ENCODE results near the gene EOLA1. TPM values are rescaled to one million over a fixed set of nuclear protein-coding genes. Genes with fewer than 3 reads are reported as not detected.
"Not testable (repeated sequence)": the region's sequence is repeated elsewhere in the genome, so short reads cannot be mapped to it uniquely, and the experiment has no call there.

Gene EOLA1
- total RNA-seq, 6 donors from 2014 or later: 12.2 to 30.5 (median 17.2) TPM

- H3K4me1 ChIP-seq: no peaks in the 10 kb centered on the region
- ATAC-seq (ENCODE audit: low FRiP score in 2 of 2) (no peak), DNase-seq (no peak)
- 57 to 68% methylated on average over 3 to 4 of the region's 4 CpGs for WGBS, 2 donors
- no peaks in the 10 kb centered on the region for H3K36me3 ChIP-seq
- H3K4me3 ChIP-seq: no peak overlapping the region
- H3K27ac ChIP-seq: no peak overlapping the region
- H3K27me3 ChIP-seq: no peaks in the 10 kb centered on the region
- no peaks in the 10 kb centered on the region for H3K9me3 ChIP-seq
- no peak for TF ChIP-seq POLR2A (IDR thresholded peaks at IDR 0.05)
- TF ChIP-seq, protein P1, sequence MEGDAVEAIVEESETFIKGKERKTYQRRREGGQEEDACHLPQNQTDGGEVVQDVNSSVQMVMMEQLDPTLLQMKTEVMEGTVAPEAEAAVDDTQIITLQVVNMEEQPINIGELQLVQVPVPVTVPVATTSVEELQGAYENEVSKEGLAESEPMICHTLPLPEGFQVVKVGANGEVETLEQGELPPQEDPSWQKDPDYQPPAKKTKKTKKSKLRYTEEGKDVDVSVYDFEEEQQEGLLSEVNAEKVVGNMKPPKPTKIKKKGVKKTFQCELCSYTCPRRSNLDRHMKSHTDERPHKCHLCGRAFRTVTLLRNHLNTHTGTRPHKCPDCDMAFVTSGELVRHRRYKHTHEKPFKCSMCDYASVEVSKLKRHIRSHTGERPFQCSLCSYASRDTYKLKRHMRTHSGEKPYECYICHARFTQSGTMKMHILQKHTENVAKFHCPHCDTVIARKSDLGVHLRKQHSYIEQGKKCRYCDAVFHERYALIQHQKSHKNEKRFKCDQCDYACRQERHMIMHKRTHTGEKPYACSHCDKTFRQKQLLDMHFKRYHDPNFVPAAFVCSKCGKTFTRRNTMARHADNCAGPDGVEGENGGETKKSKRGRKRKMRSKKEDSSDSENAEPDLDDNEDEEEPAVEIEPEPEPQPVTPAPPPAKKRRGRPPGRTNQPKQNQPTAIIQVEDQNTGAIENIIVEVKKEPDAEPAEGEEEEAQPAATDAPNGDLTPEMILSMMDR (IDR thresholded peaks at IDR 0.05): no peak
- no peak for TF ChIP-seq EP300 (IDR thresholded peaks at IDR 0.05)
- TF ChIP-seq POLR2AphosphoS5 (IDR thresholded peaks at IDR 0.05): no peak
Observed at GRCh38 chrX:149515954-149516602, 24.7 kb upstream of the EOLA1 start.

GRCh38 chrX:149516604-149517003, 24.2 kb upstream of the EOLA1 start:
- Histone ChIP-seq H3K27ac (no peak overlapping the region), H3K36me3 (no peaks in the 10 kb centered on the region), H3K4me1 (no peaks in the 10 kb centered on the region), H3K9me3 (no peaks in the 10 kb centered on the region), H3K4me3 (no peak overlapping the region), H3K27me3 (no peaks in the 10 kb centered on the region)
- ATAC-seq (ENCODE audit: low FRiP score in 2 of 2) (no peak), DNase-seq (no peak)
- TF ChIP-seq POLR2A (IDR thresholded peaks at IDR 0.05) (no peak), POLR2AphosphoS5 (IDR thresholded peaks at IDR 0.05) (no peak), EP300 (IDR thresholded peaks at IDR 0.05) (no peak)
- TF ChIP-seq, protein P1 (IDR thresholded peaks at IDR 0.05): no peak
- 73 to 100% methylated on average over 2 of the region's 2 CpGs for WGBS, 2 donors

DNA sequence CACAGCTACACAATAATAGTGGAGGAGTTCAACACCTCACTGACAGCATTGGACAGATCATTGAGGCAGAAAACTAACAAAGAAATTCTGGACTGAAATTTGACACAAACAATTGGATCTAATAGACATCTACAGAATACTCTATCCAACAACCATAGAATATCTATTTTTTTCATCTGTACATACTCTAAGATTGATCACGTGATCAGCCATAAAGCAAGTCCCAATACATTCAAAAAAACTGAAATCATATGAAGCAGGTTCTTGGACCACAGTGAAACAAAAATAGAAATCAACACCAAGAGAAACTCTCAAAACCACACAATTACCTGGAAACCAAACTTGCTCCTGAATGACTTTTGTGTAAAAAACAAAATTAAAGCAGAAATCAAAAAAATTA, 23.5 kb upstream of the EOLA1 start:
- Histone ChIP-seq H3K9me3 (no peaks in the 10 kb centered on the region), H3K27ac (no peak overlapping the region), H3K27me3 (no peaks in the 10 kb centered on the region), H3K4me1 (no peaks in the 10 kb centered on the region), H3K36me3 (no peaks in the 10 kb centered on the region), H3K4me3 (no peak overlapping the region)
- TF ChIP-seq POLR2AphosphoS5 (IDR thresholded peaks at IDR 0.05) (no peak), POLR2A (IDR thresholded peaks at IDR 0.05) (no peak), EP300 (IDR thresholded peaks at IDR 0.05) (no peak)
- TF ChIP-seq, protein P1 (IDR thresholded peaks at IDR 0.05): no peak
- DNase-seq (no peak), ATAC-seq (ENCODE audit: low FRiP score in 2 of 2) (no peak)
- 74 to 100% methylated on average over 1 of the region's 1 CpG for WGBS, 2 donors

GRCh38 chrX:149518236-149518635, 22.6 kb upstream of the EOLA1 start:
- ATAC-seq (ENCODE audit: low FRiP score in 2 of 2): no peak
- 70 to 78% methylated on average over 7 of the region's 7 CpGs for WGBS, 2 donors
- H3K27ac ChIP-seq: no peak overlapping the region
- no peaks in the 10 kb centered on the region for H3K4me1 ChIP-seq
- DNase-seq: no peak
- TF ChIP-seq EP300 (IDR thresholded peaks at IDR 0.05) (no peak), POLR2A (IDR thresholded peaks at IDR 0.05) (no peak), POLR2AphosphoS5 (IDR thresholded peaks at IDR 0.05) (no peak)
- TF ChIP-seq, protein P1 (IDR thresholded peaks at IDR 0.05): no peak
- no peaks in the 10 kb centered on the region for H3K9me3 ChIP-seq
- no peak overlapping the region for H3K4me3 ChIP-seq
- no peaks in the 10 kb centered on the region for H3K36me3 ChIP-seq
- no peaks in the 10 kb centered on the region for H3K27me3 ChIP-seq

DNA sequence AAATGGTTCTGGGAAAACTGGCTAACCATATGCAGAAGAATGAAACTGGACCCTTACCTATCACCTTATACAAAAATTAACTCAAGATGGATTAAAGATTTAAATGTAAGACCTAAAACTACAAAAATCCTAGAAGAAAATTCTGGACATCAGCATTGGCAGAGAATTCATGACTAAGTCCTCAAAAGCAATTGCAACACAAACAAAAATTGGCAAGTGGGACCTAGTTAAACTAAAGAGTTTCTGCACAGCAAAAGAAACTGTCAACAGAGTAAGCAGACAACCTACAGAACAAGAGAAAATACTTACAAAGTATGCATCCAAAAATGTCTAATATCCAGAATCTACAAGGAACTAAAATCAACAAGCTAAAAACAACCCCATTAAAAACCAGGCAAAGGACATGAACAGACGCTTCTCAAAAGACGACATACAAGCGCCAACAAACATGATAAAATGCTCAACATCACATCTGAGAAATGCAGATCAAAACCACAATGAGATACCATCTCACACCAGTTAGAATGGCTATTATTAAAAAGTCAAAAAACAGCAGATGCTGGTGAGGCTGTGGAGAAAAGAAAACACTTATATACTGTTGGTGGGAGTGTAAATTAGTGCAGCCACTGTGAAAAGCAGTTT, 20.1 kb upstream of the EOLA1 start:
- ATAC-seq (ENCODE audit: low FRiP score in 2 of 2); H3K27ac ChIP-seq; H3K4me3 ChIP-seq; H3K4me1 ChIP-seq; DNase-seq; H3K27me3 ChIP-seq; H3K36me3 ChIP-seq; H3K9me3 ChIP-seq: not testable (repeated sequence)
- 39 to 56% methylated on average over 3 of the region's 3 CpGs for whole genome bisulfite sequencing, 2 donors

Data from upper lobe of left lung (tissue), 6 donors.